Endothelial cell of umbilical vein (primary cell): Measurements from ENCODE around the gene CACNA2D3. TPM values are rescaled to one million over a fixed set of nuclear protein-coding genes. Genes with fewer than 3 reads are reported as not detected.

Experiments
- BruUV-seq: library from RNA; stranded (reverse); fragments of 400-500 nt; replicated peaks from 2 replicates; lab custom pipeline; 2021; lab: Mats Ljungman, UMichigan
- CTCF ChIA-PET: fragments of 300-600, 350-600 bp; sonication (Branson Sonifier 250); formaldehyde crosslinking; loops from one replicate; lab custom pipeline; 2021; ENCODE audit warnings: antibody characterized with exemption, inconsistent platforms; lab: Charles Lee
- POLR2A ChIA-PET: fragments of 300-600, 350-600 bp; sonication (Branson Sonifier 250); formaldehyde crosslinking; loops from one replicate; lab custom pipeline; 2021; ENCODE audit warnings: antibody characterized with exemption, inconsistent platforms; lab: Charles Lee
- DNase-seq: peaks from one replicate; pipeline ENCODE4 v3.0.0-alpha.2; 2011; ENCODE audit warnings: low read depth, low spot score
- FAIRE-seq: peaks from 2 replicates; lab custom pipeline; 2011; peaks lifted over from hg19 to GRCh38; lab: Jason Lieb, UNC
- H2AFZ ChIP-seq: 2 replicates; pipeline ENCODE4 v1.6.0; 2012; ENCODE audit warnings: low read depth, low read length, control low read depth, inconsistent platforms
- H3K27ac ChIP-seq: 2 replicates; pipeline ENCODE4 v1.5.1; 2011; ENCODE audit warnings: low read depth, mild to moderate bottlenecking, control low read depth, low read length, moderate library complexity; ENCODE audit not compliant: insufficient read depth
- H3K27me3 ChIP-seq, 2 experiments: 2 replicates each; pipeline versions ENCODE4 v1.6.0 to v1.6.1; 2011; ENCODE audit warnings: low read length in 2 of 2, mixed read lengths in 1 of 2; ENCODE audit not compliant: control insufficient read depth in 2 of 2, insufficient read depth in 2 of 2
- H3K36me3 ChIP-seq, 2 experiments: 2 replicates in 1 of 2; 3 replicates in 1 of 2; pipeline ENCODE4 v1.5.1; 2011; ENCODE audit warnings: low read length in 2 of 2, mild to moderate bottlenecking in 1 of 2, moderate library complexity in 1 of 2; ENCODE audit not compliant: control insufficient read depth in 2 of 2, insufficient read depth in 2 of 2; ENCODE audit errors: extremely low read depth in 1 of 2
- H3K4me1 ChIP-seq: 3 replicates; pipeline ENCODE4 v1.5.1; 2011; ENCODE audit warnings: mild to moderate bottlenecking, low read length; ENCODE audit not compliant: control insufficient read depth, insufficient read depth; ENCODE audit errors: extremely low read depth
- H3K4me2 ChIP-seq: 2 replicates; pipeline ENCODE4 v1.6.1; 2011; ENCODE audit warnings: low read length, control low read depth, mixed read lengths; ENCODE audit not compliant: insufficient read depth
- H3K4me3 ChIP-seq, 3 experiments: fragments of 200-600 bp in 1 of 3; sonication (generic), shearing (Covaris generic) in 1 of 3; replicated peaks in 1 of 3; 2 replicates each; pipeline ENCODE4 v1.5.1; 2011 to 2016; ENCODE audit warnings: control low read depth in 3 of 3, low read length in 3 of 3, mild to moderate bottlenecking in 2 of 3, inconsistent platforms in 1 of 3, low read depth in 1 of 3, moderate library complexity in 1 of 3; ENCODE audit not compliant: insufficient read depth in 1 of 3
- H3K79me2 ChIP-seq: 2 replicates; pipeline ENCODE4 v1.6.0; 2012; ENCODE audit warnings: low read length, inconsistent platforms; ENCODE audit not compliant: control insufficient read depth, insufficient read depth
- H3K9ac ChIP-seq: replicated peaks from 2 replicates; pipeline ENCODE3; 2011; ENCODE audit warnings: low read length, control low read depth; ENCODE audit not compliant: insufficient read depth; ENCODE audit errors: extremely low read depth
- H3K9me1 ChIP-seq: replicated peaks from 3 replicates; pipeline ENCODE4 v1.6.0; 2011; ENCODE audit warnings: mild to moderate bottlenecking, low read length; ENCODE audit not compliant: control insufficient read depth, insufficient read depth; ENCODE audit errors: extremely low read depth
- H3K9me3 ChIP-seq: replicated peaks from 2 replicates; pipeline ENCODE4 v1.5.1; 2012; ENCODE audit warnings: low read length, inconsistent platforms; ENCODE audit not compliant: control insufficient read depth, insufficient read depth
- H4K20me1 ChIP-seq: replicated peaks from 2 replicates; pipeline ENCODE3; 2011; ENCODE audit warnings: mild to moderate bottlenecking, low read length; ENCODE audit not compliant: control insufficient read depth, insufficient read depth; ENCODE audit errors: extremely low read depth
- CTCF ChIP-seq, 2 donors: IDR thresholded peaks; 1 replicate in 1 of 2; 2 replicates in 1 of 2; pipeline ENCODE4 v1.5.1; 2011; ENCODE audit warnings: low read length in 2 of 2, mild to moderate bottlenecking in 2 of 2, moderate library complexity in 2 of 2, control low read depth in 1 of 2, inconsistent platforms in 1 of 2, low read depth in 1 of 2; ENCODE audit not compliant: insufficient read depth in 1 of 2; ENCODE audit errors: extremely low read depth in 1 of 2
- EZH2 ChIP-seq: IDR thresholded peaks from 2 replicates; pipeline ENCODE4 v1.6.1; 2012; ENCODE audit warnings: borderline replicate concordance, low read depth, mild to moderate bottlenecking, moderate library complexity, low read length, inconsistent platforms; ENCODE audit not compliant: severe bottlenecking
- FOS ChIP-seq: IDR thresholded peaks from 2 replicates; pipeline ENCODE4 v1.6.1; 2011; ENCODE audit warnings: mild to moderate bottlenecking, low read length, moderate library complexity, borderline replicate concordance; ENCODE audit not compliant: insufficient read depth
- GATA2 ChIP-seq: IDR thresholded peaks from 2 replicates; pipeline ENCODE4 v1.7.0; 2011; ENCODE audit warnings: low read depth, mild to moderate bottlenecking, moderate library complexity, mixed read lengths, low read length; ENCODE audit not compliant: insufficient read length, insufficient read depth
- JUN ChIP-seq: IDR thresholded peaks from 2 replicates; pipeline ENCODE4 v1.6.1; 2011; ENCODE audit warnings: borderline replicate concordance, low read depth; ENCODE audit not compliant: insufficient read length, insufficient read depth
- MAX ChIP-seq: IDR thresholded peaks from 2 replicates; pipeline ENCODE4 v1.6.1; 2011; ENCODE audit not compliant: insufficient read depth, insufficient read length
- MYC ChIP-seq: IDR thresholded peaks from one replicate; pipeline ENCODE4 v1.6.1; 2011; ENCODE audit warnings: mild to moderate bottlenecking, low read depth, low read length
- POLR2A ChIP-seq: IDR thresholded peaks from 2 replicates; pipeline ENCODE4 v1.6.1; 2012; ENCODE audit warnings: low read depth, mild to moderate bottlenecking, control low read depth, low read length
- POLR2AphosphoS5 ChIP-seq: IDR thresholded peaks from 2 replicates; pipeline ENCODE4 v1.6.1; 2012; ENCODE audit warnings: low read depth, mild to moderate bottlenecking, control low read depth, low read length, moderate library complexity; ENCODE audit not compliant: insufficient read depth
- dilution Hi-C: fragments of 300-500 bp; cut with MboI; formaldehyde crosslinking; loops from one replicate; pipeline ENCODE4 v1.15.0; 2019; ENCODE audit warnings: low sequenced_read_pairs; ENCODE audit not compliant: extremely low pct_ligation_motif_present
- intact Hi-C: fragments of 100-400 bp; cut with micrococcal nuclease; formaldehyde crosslinking; loops from one replicate; pipeline ENCODE4 v1.10.0; 2022
- polyA plus RNA-seq, 4 experiments: library from polyadenylated mRNA; depleted of rRNA in 3 of 4; stranded (reverse) in 3 of 4; unstranded in 1 of 4; fragments of >200 nt; gene quantifications; 2 replicates each; pipeline versions ENCODE4 v1.2.1 to v1.2.3, GENCODE V29; 2011 to 2012; ENCODE audit warnings: missing spikeins in 1 of 4
- total RNA-seq: library from RNA; stranded (reverse); gene quantifications from 2 replicates; pipeline ENCODE4 v1.2.3, GENCODE V29; 2021

The CACNA2D3 gene
- total and polyA plus RNA-seq, 2 donors (not counting 3 experiments of a cell fraction or from before 2014, with no cell fraction given) = not detected

GRCh38 chr3:54758461-54758860 lies 636.1 kb downstream of the CACNA2D3 start:
- Histone ChIP-seq H3K4me1 (no peaks in the 10 kb centered on the region), H3K9me3 (peaks cover 8% of the 10 kb centered on the region), H3K27ac (no peak overlapping the region), H2AFZ (no peak overlapping the region), H3K9me1 (no peaks in the 10 kb centered on the region), H3K27me3 (no peaks in the 10 kb centered on the region), H4K20me1 (no peaks in the 10 kb centered on the region), H3K4me3 (no peak overlapping the region), H3K9ac (no peak overlapping the region), H3K36me3 (no peaks in the 10 kb centered on the region), H3K4me2 (no peak overlapping the region), H3K79me2 (no peaks in the 10 kb centered on the region)
- FAIRE-seq (no peak), DNase-seq (no peak)
- ChIA-PET CTCF (no interaction called here), POLR2A (no interaction called here)
- intact Hi-C loops = no loop called here
- no TSS peak for BruUV-seq
- dilution Hi-C loops = no loop called here
- TF ChIP-seq JUN (no peak), EZH2 (no peak), FOS (no peak), POLR2A (no peak), POLR2AphosphoS5 (no peak), MYC (no peak), CTCF (IDR thresholded peaks at IDR 0.05; ENCODE audit: extremely low read depth in 1 of 2, insufficient read depth in 1 of 2, low read depth in 1 of 2, low read length in 2 of 2) (no peak), MAX (no peak), GATA2 (no peak)
